Heart left ventricle (tissue), 13 donors: ENCODE measurements around the gene AKT1.

Source experiments
- CTCF ChIP-seq, 12 donors: fragments of 200-600 bp; sonication (generic) in 4 of 12; IDR thresholded peaks; one replicate each; pipeline versions ENCODE4 v1.5.0 to v1.8.0; 2018 to 2022; ENCODE audit warnings: antibody characterized with exemption in 12 of 12, mild to moderate bottlenecking in 5 of 12
- POLR2A ChIP-seq, 2 donors: fragments of 450-650 bp; IDR thresholded peaks; one replicate each; pipeline ENCODE4 v1.6.1; 2017; ENCODE audit warnings: antibody characterized with exemption in 2 of 2, mild to moderate bottlenecking in 2 of 2, moderate library complexity in 2 of 2
- donor health status: ischemic (EF 13 %, LVEDD 7.1; RV severe dilation, severe dysfunction).
- donor health status: DM: no; HTN: yes; CAD: no.
- donor health status: DM: no; HTN: no; CAD: no.
- donor health status: ischemic (EF 25% LVEDD 6.9; RV normal size, moderate dysfunction).
- donor health status: ischemic (EF 25% LVEDD 5.7; RV mildly dilated, moderate dysfunction).
- donor health status: ischemic (EF 35%, LVEDD 5.7; RV mildly dilated, moderate dysfunction).
- donor health status: nonischemic (EF 11% LVEDD 7.7; RV severe dilation, severe dysfunction).
- donor health status: DM: yes; HTN: yes; CAD: no.
- donor health status: PGD.
- donor health status: ischemic (EF 29% LVEDD 5.4; RV normal size, mild dysfunction).
- donor health status: nonischemic (EF 23%, LVEDD 6.1; RV moderate dilation, normal function).

DNA sequence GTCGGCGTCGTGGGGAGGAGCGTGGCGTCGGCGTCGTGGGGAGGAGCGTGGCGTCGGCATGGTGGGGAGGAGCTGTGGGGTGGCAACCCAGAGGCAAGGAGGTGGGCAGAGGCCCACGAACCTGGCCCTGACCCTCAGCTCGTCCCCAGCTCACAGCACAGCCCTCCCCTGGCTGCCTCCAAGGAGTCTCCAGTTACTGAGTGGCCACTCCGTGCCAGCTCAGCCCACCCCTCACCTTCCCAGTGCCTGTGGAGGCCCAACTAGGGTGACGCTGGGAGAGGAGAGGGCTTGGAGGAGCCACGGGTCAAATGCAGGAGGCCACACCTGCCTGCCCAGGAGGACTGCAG lies 65.7 kb downstream of the AKT1 start:
- TF ChIP-seq CTCF (IDR thresholded peaks at IDR 0.05): no peak
- TF ChIP-seq POLR2A (IDR thresholded peaks at IDR 0.05): no peak
